NB4 (cell line): ENCODE data around the gene UGT8.

Source experiments
- MYC ChIP-seq: IDR thresholded peaks from 2 replicates; pipeline ENCODE4 v1.6.1; 2011; ENCODE audit warnings: low read depth, low read length
- POLR2A ChIP-seq: IDR thresholded peaks from 2 replicates; pipeline ENCODE4 v1.6.1; 2011; ENCODE audit warnings: mild to moderate bottlenecking; ENCODE audit not compliant: insufficient read length; ENCODE audit errors: extremely low read depth
- TF ChIP-seq, protein P1 (sequence below): IDR thresholded peaks from one replicate; pipeline ENCODE4 v1.5.1; 2012; ENCODE audit warnings: low read depth, low read length
- TF ChIP-seq, protein P2 (sequence below): IDR thresholded peaks from 2 replicates; pipeline ENCODE4 v1.6.1; 2011; ENCODE audit warnings: low read depth, low read length

GRCh38 chr4:114694770-114695169 is 96.2 kb downstream of the UGT8 start:
- TF ChIP-seq, protein P1, sequence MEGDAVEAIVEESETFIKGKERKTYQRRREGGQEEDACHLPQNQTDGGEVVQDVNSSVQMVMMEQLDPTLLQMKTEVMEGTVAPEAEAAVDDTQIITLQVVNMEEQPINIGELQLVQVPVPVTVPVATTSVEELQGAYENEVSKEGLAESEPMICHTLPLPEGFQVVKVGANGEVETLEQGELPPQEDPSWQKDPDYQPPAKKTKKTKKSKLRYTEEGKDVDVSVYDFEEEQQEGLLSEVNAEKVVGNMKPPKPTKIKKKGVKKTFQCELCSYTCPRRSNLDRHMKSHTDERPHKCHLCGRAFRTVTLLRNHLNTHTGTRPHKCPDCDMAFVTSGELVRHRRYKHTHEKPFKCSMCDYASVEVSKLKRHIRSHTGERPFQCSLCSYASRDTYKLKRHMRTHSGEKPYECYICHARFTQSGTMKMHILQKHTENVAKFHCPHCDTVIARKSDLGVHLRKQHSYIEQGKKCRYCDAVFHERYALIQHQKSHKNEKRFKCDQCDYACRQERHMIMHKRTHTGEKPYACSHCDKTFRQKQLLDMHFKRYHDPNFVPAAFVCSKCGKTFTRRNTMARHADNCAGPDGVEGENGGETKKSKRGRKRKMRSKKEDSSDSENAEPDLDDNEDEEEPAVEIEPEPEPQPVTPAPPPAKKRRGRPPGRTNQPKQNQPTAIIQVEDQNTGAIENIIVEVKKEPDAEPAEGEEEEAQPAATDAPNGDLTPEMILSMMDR: no peak
- TF ChIP-seq POLR2A (no peak), MYC (no peak)
- TF ChIP-seq, protein P2, sequence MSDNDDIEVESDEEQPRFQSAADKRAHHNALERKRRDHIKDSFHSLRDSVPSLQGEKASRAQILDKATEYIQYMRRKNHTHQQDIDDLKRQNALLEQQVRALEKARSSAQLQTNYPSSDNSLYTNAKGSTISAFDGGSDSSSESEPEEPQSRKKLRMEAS: no peak
